ENCODE measurements around the gene FAM78B.

The FAM78B gene

GRCh38 chr1:166166698-166167571 is at the start of gene FAM78B:
TSS of gene FAM78B (minus strand) at chr1:166167001. CDS start at chr1:166166248, 753 bp downstream.
- FAIRE-seq, result no peak

- no peak for FAIRE-seq
Observed at GRCh38 chr1:166202546-166202945, 35.7 kb upstream of the FAM78B start.

GRCh38 chr1:166200743-166201142 is 33.9 kb upstream of the FAM78B start:
- no peak for FAIRE-seq

GRCh38 chr1:166197597-166197996 is 30.8 kb upstream of the FAM78B start:
- no peak for FAIRE-seq

GRCh38 chr1:166197141-166197540 is 30.3 kb upstream of the FAM78B start:
- no peak for FAIRE-seq

- no peak for FAIRE-seq
Observed at GRCh38 chr1:166193057-166193698, 26.4 kb upstream of the FAM78B start.

GRCh38 chr1:166190400-166190799 is 23.6 kb upstream of the FAM78B start:
- FAIRE-seq, result no peak

GRCh38 chr1:166189126-166189525 is 22.3 kb upstream of the FAM78B start:
- FAIRE-seq, result no peak

GRCh38 chr1:166185526-166185925 is 18.7 kb upstream of the FAM78B start:
- FAIRE-seq, result no peak

GRCh38 chr1:166184897-166185296 is 18.1 kb upstream of the FAM78B start:
- FAIRE-seq, result no peak

- no peak for FAIRE-seq
Observed at GRCh38 chr1:166184012-166184411, 17.2 kb upstream of the FAM78B start.

- no peak for FAIRE-seq
Observed at GRCh38 chr1:166182281-166182680, 15.5 kb upstream of the FAM78B start.

- FAIRE-seq, result no peak
Observed at GRCh38 chr1:166176416-166176815, 9.6 kb upstream of the FAM78B start.

GRCh38 chr1:166175032-166175431 is 8.2 kb upstream of the FAM78B start:
- no peak for FAIRE-seq

- no peak for FAIRE-seq
Observed at GRCh38 chr1:166174108-166174507, 7.3 kb upstream of the FAM78B start.

- FAIRE-seq, result no peak
Observed at GRCh38 chr1:166172106-166172505, 5.3 kb upstream of the FAM78B start.

GRCh38 chr1:166170726-166171125 is 3.9 kb upstream of the FAM78B start:
- no peak for FAIRE-seq

- no peak for FAIRE-seq
Observed at GRCh38 chr1:166170075-166170474, 3.3 kb upstream of the FAM78B start.

- FAIRE-seq, result no peak
Observed at GRCh38 chr1:166169182-166169581, 2.4 kb upstream of the FAM78B start.

- no peak for FAIRE-seq
Observed at GRCh38 chr1:166167572-166167925, 748 bp upstream of the FAM78B start.

- no peak for FAIRE-seq
Observed at GRCh38 chr1:166166329-166166697, 488 bp downstream of the FAM78B start.

- no peak for FAIRE-seq
Observed at GRCh38 chr1:166165661-166166328, 1.0 kb downstream of the FAM78B start.

- no peak for FAIRE-seq
Observed at GRCh38 chr1:166164995-166165660, 1.7 kb downstream of the FAM78B start.

Measured in A204.1 (cell line).